SK-MEL-5 (cell line): ENCODE results near the gene ZDHHC20. TPM values are rescaled to one million over a fixed set of nuclear protein-coding genes. Genes with fewer than 3 reads are reported as not detected.

Experiments used
- DNase-seq: peaks from one replicate; pipeline ENCODE4 v3.0.0-alpha.2; 2016; ENCODE audit warnings: low read depth, low spot score
- in situ Hi-C: cut with HindIII; loops from 2 replicates; pipeline ENCODE4 v1.10.0; 2016; ENCODE audit warnings: low sequenced_read_pairs, high pct_unique_total_duplicates, low pct_unique_long_range_greater_than_20kb
- polyA plus RNA-seq, 2 experiments: library from polyadenylated mRNA; depleted of rRNA; stranded (reverse); fragments of >200 nt; gene quantifications; 2 replicates each; pipeline ENCODE4 v1.2.3, GENCODE V29; 2015
- total RNA-seq: library from RNA; depleted of rRNA; stranded (reverse); fragments of >200 nt; shearing (Covaris generic); gene quantifications from 2 replicates; pipeline ENCODE4 v1.2.3, GENCODE V29; 2014; rRNA removed

The ZDHHC20 gene
- total RNA-seq: 121 and 131 TPM in 2 replicates
- polyA plus RNA-seq (2015; cell fraction: cytosol; rRNA removed): 58.7 and 79.4 TPM in 2 replicates
- polyA plus RNA-seq (2015; cell fraction: nucleus; rRNA removed): 36.8 and 48.3 TPM in 2 replicates

GRCh38 chr13:21458813-21459701 lies at the start of gene ZDHHC20:
TSS of gene ZDHHC20 (minus strand) at chr13:21459303. CDS start at chr13:21459171, 132 bp downstream.
- in situ Hi-C loops: no loop called here
- DNase-seq: peak; percentile 82

GRCh38 chr13:21504379-21504778 lies 45.3 kb upstream of the ZDHHC20 start:
- in situ Hi-C loops: no loop called here
- DNase-seq: no peak

GRCh38 chr13:21501686-21502085 lies 42.6 kb upstream of the ZDHHC20 start:
- DNase-seq: peak; percentile 32
- in situ Hi-C loops: no loop called here

- in situ Hi-C loops: no loop called here
- no peak for DNase-seq
These were observed 27.2 kb upstream of the ZDHHC20 start for GRCh38 chr13:21486322-21486721.

GRCh38 chr13:21483748-21484147 lies 24.6 kb upstream of the ZDHHC20 start:
- no peak for DNase-seq
- in situ Hi-C loops: no loop called here

GRCh38 chr13:21481359-21481758 lies 22.3 kb upstream of the ZDHHC20 start:
- in situ Hi-C loops: no loop called here
- no peak for DNase-seq

- DNase-seq: peak; percentile 85
- in situ Hi-C loops: no loop called here
These were observed 20.0 kb upstream of the ZDHHC20 start for GRCh38 chr13:21478881-21479808.

- DNase-seq: peak; percentile 87
- in situ Hi-C loops: no loop called here
These were observed 17.9 kb upstream of the ZDHHC20 start for GRCh38 chr13:21476893-21477472.

GRCh38 chr13:21475115-21475514 lies 16.0 kb upstream of the ZDHHC20 start:
- DNase-seq: no peak
- in situ Hi-C loops: no loop called here

- no peak for DNase-seq
- in situ Hi-C loops: no loop called here
These were observed 11.7 kb upstream of the ZDHHC20 start for GRCh38 chr13:21470785-21471184.

- in situ Hi-C loops: no loop called here
- DNase-seq: no peak
These were observed 7.4 kb upstream of the ZDHHC20 start for GRCh38 chr13:21466527-21466926.

GRCh38 chr13:21465710-21466160 lies 6.6 kb upstream of the ZDHHC20 start:
- in situ Hi-C loops: no loop called here
- no peak for DNase-seq

- DNase-seq: peak; percentile 51
- in situ Hi-C loops: no loop called here
These were observed 4.3 kb upstream of the ZDHHC20 start for GRCh38 chr13:21463424-21463823.

GRCh38 chr13:21461131-21461530 lies 2.0 kb upstream of the ZDHHC20 start:
- in situ Hi-C loops: no loop called here
- no peak for DNase-seq

- peak; percentile 52 for DNase-seq
- in situ Hi-C loops: no loop called here
These were observed 671 bp downstream of the ZDHHC20 start for GRCh38 chr13:21458451-21458812.

- no peak for DNase-seq
- in situ Hi-C loops: no loop called here
These were observed 5.6 kb downstream of the ZDHHC20 start for GRCh38 chr13:21453387-21454081.

- in situ Hi-C loops: no loop called here
- DNase-seq: no peak
These were observed 8.2 kb downstream of the ZDHHC20 start for GRCh38 chr13:21450936-21451335.
